Vagina (tissue), 2 donors: ENCODE measurements around the gene SPRED1.

ENCODE experiments used
- POLR2A ChIP-seq, 2 donors: fragments of 450-650 bp; IDR thresholded peaks; one replicate each; pipeline ENCODE4 v1.6.1; 2017; ENCODE audit warnings: antibody characterized with exemption in 2 of 2, mild to moderate bottlenecking in 2 of 2, moderate library complexity in 2 of 2
- POLR2AphosphoS5 ChIP-seq, 2 donors: sonication (generic); formaldehyde crosslinking; IDR thresholded peaks; one replicate each; pipeline ENCODE4 v1.9.0; 2017; ENCODE audit warnings: antibody characterized with exemption in 2 of 2, mild to moderate bottlenecking in 2 of 2, low read depth in 1 of 2; ENCODE audit not compliant: insufficient read depth in 1 of 2
- TF ChIP-seq, protein P1 (sequence below), 3 experiments: fragments of 450-650 bp in 2 of 3; fragments of 200-600 bp in 1 of 3; sonication (generic) in 1 of 3; IDR thresholded peaks; one replicate each; pipeline ENCODE4 v1.5.1; 2017 to 2019; ENCODE audit warnings: antibody characterized with exemption in 3 of 3, mild to moderate bottlenecking in 2 of 3, moderate library complexity in 2 of 3

DNA sequence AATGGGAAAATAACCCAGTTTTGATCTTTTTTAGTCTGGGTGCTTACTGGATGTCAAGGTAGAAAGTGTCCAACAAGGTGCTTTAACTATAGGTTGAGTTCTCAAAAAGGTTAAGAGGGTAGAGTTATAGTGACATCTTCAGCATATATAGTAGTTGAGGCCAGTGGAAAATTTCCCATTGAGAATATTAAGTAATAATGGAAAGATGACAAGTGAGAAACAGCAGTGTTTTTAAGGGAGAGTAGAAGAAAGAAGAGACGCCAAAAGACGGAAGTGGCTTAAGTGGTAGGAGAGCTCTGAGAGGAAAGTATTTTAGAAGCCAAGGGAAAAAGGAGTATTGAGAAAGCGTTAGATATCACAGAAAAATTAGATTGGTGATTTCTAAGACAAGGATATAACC, 10.6 kb downstream of the SPRED1 start:
- TF ChIP-seq, protein P1, sequence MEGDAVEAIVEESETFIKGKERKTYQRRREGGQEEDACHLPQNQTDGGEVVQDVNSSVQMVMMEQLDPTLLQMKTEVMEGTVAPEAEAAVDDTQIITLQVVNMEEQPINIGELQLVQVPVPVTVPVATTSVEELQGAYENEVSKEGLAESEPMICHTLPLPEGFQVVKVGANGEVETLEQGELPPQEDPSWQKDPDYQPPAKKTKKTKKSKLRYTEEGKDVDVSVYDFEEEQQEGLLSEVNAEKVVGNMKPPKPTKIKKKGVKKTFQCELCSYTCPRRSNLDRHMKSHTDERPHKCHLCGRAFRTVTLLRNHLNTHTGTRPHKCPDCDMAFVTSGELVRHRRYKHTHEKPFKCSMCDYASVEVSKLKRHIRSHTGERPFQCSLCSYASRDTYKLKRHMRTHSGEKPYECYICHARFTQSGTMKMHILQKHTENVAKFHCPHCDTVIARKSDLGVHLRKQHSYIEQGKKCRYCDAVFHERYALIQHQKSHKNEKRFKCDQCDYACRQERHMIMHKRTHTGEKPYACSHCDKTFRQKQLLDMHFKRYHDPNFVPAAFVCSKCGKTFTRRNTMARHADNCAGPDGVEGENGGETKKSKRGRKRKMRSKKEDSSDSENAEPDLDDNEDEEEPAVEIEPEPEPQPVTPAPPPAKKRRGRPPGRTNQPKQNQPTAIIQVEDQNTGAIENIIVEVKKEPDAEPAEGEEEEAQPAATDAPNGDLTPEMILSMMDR (IDR thresholded peaks at IDR 0.05) = no peak
- TF ChIP-seq POLR2AphosphoS5 (IDR thresholded peaks at IDR 0.05; ENCODE audit: insufficient read depth in 1 of 2, low read depth in 1 of 2) (no peak), POLR2A (IDR thresholded peaks at IDR 0.05) (no peak)
